Measurements from ENCODE around the gene PRR12.

DNA sequence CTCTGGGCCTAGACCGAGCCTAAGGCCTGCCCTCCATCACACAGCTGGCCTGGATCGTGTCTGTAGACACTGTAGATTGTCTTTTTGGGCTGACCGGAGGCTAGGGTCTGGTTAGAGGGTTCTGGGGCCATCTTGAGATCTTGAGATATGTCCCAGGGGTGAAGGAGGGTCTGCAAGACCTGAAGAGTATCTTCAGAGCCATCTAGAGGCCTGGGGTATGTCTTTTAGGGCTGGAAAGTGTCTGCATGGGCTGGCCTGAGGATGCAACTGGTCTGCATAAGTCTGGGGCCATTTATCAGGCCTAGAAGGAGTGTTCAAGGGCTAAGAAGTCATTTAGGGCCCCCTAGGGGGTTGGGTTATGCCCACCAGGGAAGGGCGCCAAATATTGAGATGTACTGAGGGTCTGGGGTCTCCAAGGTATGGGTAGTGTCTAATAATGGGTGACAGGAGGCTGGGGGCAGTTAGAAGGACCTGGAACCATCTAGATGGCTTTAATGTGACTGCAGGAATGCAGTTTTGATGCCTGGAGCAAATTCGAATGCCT is 51.6 kb downstream of the PRR12 start:
- TF ChIP-seq, protein P1, sequence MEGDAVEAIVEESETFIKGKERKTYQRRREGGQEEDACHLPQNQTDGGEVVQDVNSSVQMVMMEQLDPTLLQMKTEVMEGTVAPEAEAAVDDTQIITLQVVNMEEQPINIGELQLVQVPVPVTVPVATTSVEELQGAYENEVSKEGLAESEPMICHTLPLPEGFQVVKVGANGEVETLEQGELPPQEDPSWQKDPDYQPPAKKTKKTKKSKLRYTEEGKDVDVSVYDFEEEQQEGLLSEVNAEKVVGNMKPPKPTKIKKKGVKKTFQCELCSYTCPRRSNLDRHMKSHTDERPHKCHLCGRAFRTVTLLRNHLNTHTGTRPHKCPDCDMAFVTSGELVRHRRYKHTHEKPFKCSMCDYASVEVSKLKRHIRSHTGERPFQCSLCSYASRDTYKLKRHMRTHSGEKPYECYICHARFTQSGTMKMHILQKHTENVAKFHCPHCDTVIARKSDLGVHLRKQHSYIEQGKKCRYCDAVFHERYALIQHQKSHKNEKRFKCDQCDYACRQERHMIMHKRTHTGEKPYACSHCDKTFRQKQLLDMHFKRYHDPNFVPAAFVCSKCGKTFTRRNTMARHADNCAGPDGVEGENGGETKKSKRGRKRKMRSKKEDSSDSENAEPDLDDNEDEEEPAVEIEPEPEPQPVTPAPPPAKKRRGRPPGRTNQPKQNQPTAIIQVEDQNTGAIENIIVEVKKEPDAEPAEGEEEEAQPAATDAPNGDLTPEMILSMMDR (IDR thresholded peaks at IDR 0.05; ENCODE audit: low read depth, low read length, missing input control): no peak
- TF ChIP-seq, protein P2, sequence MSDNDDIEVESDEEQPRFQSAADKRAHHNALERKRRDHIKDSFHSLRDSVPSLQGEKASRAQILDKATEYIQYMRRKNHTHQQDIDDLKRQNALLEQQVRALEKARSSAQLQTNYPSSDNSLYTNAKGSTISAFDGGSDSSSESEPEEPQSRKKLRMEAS (IDR thresholded peaks at IDR 0.05): no peak
- no peak for TF ChIP-seq TAF1 (conservative IDR thresholded peaks at IDR 0.05)
- TF ChIP-seq, protein P3, sequence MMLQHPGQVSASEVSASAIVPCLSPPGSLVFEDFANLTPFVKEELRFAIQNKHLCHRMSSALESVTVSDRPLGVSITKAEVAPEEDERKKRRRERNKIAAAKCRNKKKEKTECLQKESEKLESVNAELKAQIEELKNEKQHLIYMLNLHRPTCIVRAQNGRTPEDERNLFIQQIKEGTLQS (IDR thresholded peaks at IDR 0.05): no peak
- no peak for TF ChIP-seq RAD21 (IDR thresholded peaks at IDR 0.05)
- TF ChIP-seq JUND (IDR thresholded peaks at IDR 0.05): no peak
- TF ChIP-seq GABPA (IDR thresholded peaks at IDR 0.05 in 1 of 2, conservative IDR thresholded peaks at IDR 0.05 in 1 of 2): no peak

Data from liver (tissue), 3 donors.